Measurements from ENCODE around the gene ORC5. TPM values are rescaled to one million over a fixed set of nuclear protein-coding genes. Genes with fewer than 3 reads are reported as not detected.

ORC5 gene
- total RNA-seq, 1 experiment from 2014 or later, result 21.0 TPM

DNA sequence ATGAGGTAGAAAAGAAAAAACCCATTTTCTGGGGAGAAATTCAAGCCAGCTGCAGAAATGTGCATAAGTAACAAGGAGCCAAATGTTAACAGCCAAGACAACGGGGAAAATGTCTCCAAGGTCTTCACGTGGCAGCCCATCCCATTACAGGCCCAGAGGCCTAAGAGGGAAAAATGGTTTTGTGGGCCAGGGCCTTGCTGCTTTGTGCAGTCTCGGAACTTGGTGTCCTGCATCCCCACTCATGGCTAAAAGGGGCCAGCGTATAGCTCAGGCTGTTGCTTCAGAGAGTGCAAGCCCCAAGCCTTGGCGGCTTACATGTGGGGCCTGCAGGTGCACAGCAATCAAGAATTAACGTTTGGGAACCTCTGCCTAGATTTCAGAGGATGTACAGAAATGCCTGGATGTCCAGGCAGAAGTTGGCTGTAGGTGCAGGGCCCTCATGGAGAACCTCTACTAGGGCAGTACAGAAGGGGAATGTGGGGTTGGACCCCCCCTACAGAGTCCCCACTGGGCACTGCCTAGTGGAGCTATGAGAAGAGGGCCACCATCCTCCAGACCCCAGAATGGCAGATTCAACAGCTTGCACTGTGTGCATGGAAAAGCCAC, 9.0 kb downstream of the ORC5 start (continued):
- TF ChIP-seq TP53 (CRISPR knock-in tag; IDR thresholded peaks at IDR 0.05), result no peak
- TF ChIP-seq MXD4 (CRISPR knock-in tag; IDR thresholded peaks at IDR 0.05; ENCODE audit: borderline replicate concordance), result no peak
- TF ChIP-seq ZBTB43 (CRISPR knock-in tag; IDR thresholded peaks at IDR 0.05), result no peak
- TF ChIP-seq ATF2 (CRISPR knock-in tag; IDR thresholded peaks at IDR 0.05; ENCODE audit: borderline replicate concordance, low read depth), result no peak

GRCh38 chr7:104196161-104196560, 11.7 kb downstream of the ORC5 start:
- H3K4me1 Mint-ChIP-seq, result no peaks in the 10 kb centered on the region
- ChIA-PET POLR2A (no interaction called here), CTCF (no interaction called here)
- TF ChIP-seq ZNF219 (CRISPR knock-in tag; IDR thresholded peaks at IDR 0.05; ENCODE audit: borderline replicate concordance), result no peak
- TF ChIP-seq SMAD4 (CRISPR knock-in tag; IDR thresholded peaks at IDR 0.05), result no peak
- TF ChIP-seq MYBL2 (CRISPR knock-in tag; IDR thresholded peaks at IDR 0.05), result no peak
- TF ChIP-seq, protein P1, sequence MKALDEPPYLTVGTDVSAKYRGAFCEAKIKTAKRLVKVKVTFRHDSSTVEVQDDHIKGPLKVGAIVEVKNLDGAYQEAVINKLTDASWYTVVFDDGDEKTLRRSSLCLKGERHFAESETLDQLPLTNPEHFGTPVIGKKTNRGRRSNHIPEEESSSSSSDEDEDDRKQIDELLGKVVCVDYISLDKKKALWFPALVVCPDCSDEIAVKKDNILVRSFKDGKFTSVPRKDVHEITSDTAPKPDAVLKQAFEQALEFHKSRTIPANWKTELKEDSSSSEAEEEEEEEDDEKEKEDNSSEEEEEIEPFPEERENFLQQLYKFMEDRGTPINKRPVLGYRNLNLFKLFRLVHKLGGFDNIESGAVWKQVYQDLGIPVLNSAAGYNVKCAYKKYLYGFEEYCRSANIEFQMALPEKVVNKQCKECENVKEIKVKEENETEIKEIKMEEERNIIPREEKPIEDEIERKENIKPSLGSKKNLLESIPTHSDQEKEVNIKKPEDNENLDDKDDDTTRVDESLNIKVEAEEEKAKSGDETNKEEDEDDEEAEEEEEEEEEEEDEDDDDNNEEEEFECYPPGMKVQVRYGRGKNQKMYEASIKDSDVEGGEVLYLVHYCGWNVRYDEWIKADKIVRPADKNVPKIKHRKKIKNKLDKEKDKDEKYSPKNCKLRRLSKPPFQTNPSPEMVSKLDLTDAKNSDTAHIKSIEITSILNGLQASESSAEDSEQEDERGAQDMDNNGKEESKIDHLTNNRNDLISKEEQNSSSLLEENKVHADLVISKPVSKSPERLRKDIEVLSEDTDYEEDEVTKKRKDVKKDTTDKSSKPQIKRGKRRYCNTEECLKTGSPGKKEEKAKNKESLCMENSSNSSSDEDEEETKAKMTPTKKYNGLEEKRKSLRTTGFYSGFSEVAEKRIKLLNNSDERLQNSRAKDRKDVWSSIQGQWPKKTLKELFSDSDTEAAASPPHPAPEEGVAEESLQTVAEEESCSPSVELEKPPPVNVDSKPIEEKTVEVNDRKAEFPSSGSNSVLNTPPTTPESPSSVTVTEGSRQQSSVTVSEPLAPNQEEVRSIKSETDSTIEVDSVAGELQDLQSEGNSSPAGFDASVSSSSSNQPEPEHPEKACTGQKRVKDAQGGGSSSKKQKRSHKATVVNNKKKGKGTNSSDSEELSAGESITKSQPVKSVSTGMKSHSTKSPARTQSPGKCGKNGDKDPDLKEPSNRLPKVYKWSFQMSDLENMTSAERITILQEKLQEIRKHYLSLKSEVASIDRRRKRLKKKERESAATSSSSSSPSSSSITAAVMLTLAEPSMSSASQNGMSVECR (CRISPR knock-in tag; IDR thresholded peaks at IDR 0.05; ENCODE audit: borderline replicate concordance), result no peak
- no peak for TF ChIP-seq RORB (CRISPR knock-in tag; IDR thresholded peaks at IDR 0.05)
- TF ChIP-seq E2F5 (CRISPR knock-in tag; IDR thresholded peaks at IDR 0.05), result no peak
- ATAC-seq (no peak), DNase-seq (ENCODE audit: low spot score) (no peak)
- no peaks in the 10 kb centered on the region for H3K27me3 Mint-ChIP-seq (ENCODE audit: low read depth)
- H3K4me3 Mint-ChIP-seq, result no peak overlapping the region
- peaks cover 67% of the 10 kb centered on the region for H3K36me3 Mint-ChIP-seq
- no peak overlapping the region for H3K27ac Mint-ChIP-seq
- H3K9me3 Mint-ChIP-seq, result peaks cover 25% of the 10 kb centered on the region

GRCh38 chr7:104192434-104192833, 15.4 kb downstream of the ORC5 start:
- Mint-ChIP-seq H3K27ac (no peak overlapping the region), H3K27me3 (ENCODE audit: low read depth) (no peaks in the 10 kb centered on the region), H3K36me3 (peaks cover 54% of the 10 kb centered on the region), H3K4me3 (no peak overlapping the region), H3K4me1 (no peaks in the 10 kb centered on the region), H3K9me3 (no peaks in the 10 kb centered on the region)
- ATAC-seq, result no peak
- DNase-seq (ENCODE audit: low spot score), result no peak
- ChIA-PET POLR2A (no interaction called here), CTCF (no interaction called here)
- no peak for TF ChIP-seq E2F1 (CRISPR knock-in tag; IDR thresholded peaks at IDR 0.05)
- TF ChIP-seq, protein P2, sequence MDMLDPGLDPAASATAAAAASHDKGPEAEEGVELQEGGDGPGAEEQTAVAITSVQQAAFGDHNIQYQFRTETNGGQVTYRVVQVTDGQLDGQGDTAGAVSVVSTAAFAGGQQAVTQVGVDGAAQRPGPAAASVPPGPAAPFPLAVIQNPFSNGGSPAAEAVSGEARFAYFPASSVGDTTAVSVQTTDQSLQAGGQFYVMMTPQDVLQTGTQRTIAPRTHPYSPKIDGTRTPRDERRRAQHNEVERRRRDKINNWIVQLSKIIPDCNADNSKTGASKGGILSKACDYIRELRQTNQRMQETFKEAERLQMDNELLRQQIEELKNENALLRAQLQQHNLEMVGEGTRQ (CRISPR knock-in tag; IDR thresholded peaks at IDR 0.05), result no peak
- no peak for TF ChIP-seq GABPB1 (CRISPR knock-in tag; IDR thresholded peaks at IDR 0.05)
- TF ChIP-seq, protein P3, sequence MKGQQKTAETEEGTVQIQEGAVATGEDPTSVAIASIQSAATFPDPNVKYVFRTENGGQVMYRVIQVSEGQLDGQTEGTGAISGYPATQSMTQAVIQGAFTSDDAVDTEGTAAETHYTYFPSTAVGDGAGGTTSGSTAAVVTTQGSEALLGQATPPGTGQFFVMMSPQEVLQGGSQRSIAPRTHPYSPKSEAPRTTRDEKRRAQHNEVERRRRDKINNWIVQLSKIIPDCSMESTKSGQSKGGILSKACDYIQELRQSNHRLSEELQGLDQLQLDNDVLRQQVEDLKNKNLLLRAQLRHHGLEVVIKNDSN (CRISPR knock-in tag; IDR thresholded peaks at IDR 0.05), result no peak
- no peak for TF ChIP-seq ATF2 (CRISPR knock-in tag; IDR thresholded peaks at IDR 0.05; ENCODE audit: borderline replicate concordance, low read depth)
- TF ChIP-seq, protein P4, sequence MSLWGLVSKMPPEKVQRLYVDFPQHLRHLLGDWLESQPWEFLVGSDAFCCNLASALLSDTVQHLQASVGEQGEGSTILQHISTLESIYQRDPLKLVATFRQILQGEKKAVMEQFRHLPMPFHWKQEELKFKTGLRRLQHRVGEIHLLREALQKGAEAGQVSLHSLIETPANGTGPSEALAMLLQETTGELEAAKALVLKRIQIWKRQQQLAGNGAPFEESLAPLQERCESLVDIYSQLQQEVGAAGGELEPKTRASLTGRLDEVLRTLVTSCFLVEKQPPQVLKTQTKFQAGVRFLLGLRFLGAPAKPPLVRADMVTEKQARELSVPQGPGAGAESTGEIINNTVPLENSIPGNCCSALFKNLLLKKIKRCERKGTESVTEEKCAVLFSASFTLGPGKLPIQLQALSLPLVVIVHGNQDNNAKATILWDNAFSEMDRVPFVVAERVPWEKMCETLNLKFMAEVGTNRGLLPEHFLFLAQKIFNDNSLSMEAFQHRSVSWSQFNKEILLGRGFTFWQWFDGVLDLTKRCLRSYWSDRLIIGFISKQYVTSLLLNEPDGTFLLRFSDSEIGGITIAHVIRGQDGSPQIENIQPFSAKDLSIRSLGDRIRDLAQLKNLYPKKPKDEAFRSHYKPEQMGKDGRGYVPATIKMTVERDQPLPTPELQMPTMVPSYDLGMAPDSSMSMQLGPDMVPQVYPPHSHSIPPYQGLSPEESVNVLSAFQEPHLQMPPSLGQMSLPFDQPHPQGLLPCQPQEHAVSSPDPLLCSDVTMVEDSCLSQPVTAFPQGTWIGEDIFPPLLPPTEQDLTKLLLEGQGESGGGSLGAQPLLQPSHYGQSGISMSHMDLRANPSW (CRISPR knock-in tag; conservative IDR thresholded peaks at IDR 0.05; ENCODE audit: low read depth), result no peak

All from WTC11 (cell line).